SU-DHL-6 (cell line): ENCODE results near the gene AGAP1.

Experiments
- H2AFZ ChIP-seq: fragments of 200-600 bp; sonication (generic); 2 replicates; pipeline ENCODE4 v1.6.1; 2014; ENCODE audit warnings: low read depth, mild to moderate bottlenecking, moderate library complexity, mixed read lengths, antibody characterized with exemption, low read length; ENCODE audit not compliant: severe bottlenecking
- H3F3A ChIP-seq: fragments of 200-600 bp; shearing (Covaris generic); 2 replicates; pipeline ENCODE4 v1.6.0; 2016; ENCODE audit warnings: antibody characterized with exemption, mild to moderate bottlenecking; ENCODE audit not compliant: insufficient read depth
- H3K27ac ChIP-seq: fragments of 200-600 bp; sonication (generic); 2 replicates; pipeline ENCODE4 v1.5.1; 2016; ENCODE audit warnings: low read depth, mild to moderate bottlenecking, low read length, moderate library complexity, mixed read lengths
- H3K27me3 ChIP-seq: fragments of 200-600 bp; sonication (generic), shearing (Covaris generic); 2 replicates; pipeline ENCODE4 v1.6.0; 2014; ENCODE audit warnings: mild to moderate bottlenecking, low read length
- H3K36me3 ChIP-seq: fragments of 200-600 bp; sonication (generic); 2 replicates; pipeline ENCODE4 v1.6.1; 2014; ENCODE audit warnings: mild to moderate bottlenecking, low read length, mixed read lengths
- H3K4me2 ChIP-seq: fragments of 300-600, 200-600 bp; shearing (Covaris generic), sonication (generic); 2 replicates; pipeline ENCODE4 v1.6.0; 2014; ENCODE audit warnings: low read length, low read depth, mild to moderate bottlenecking; ENCODE audit not compliant: poor library complexity, severe bottlenecking
- H3K4me3 ChIP-seq: fragments of 200-600 bp; sonication (generic); 2 replicates; pipeline ENCODE4 v1.5.1; 2014; ENCODE audit warnings: antibody characterized with exemption, low read length, mild to moderate bottlenecking, mixed read lengths; ENCODE audit not compliant: insufficient read depth, poor library complexity, severe bottlenecking
- H3K79me2 ChIP-seq: fragments of 200-600 bp; sonication (generic); 2 replicates; pipeline ENCODE4 v1.6.1; 2014; ENCODE audit warnings: mild to moderate bottlenecking, low read length, moderate library complexity; ENCODE audit not compliant: insufficient read depth
- H3K9ac ChIP-seq: fragments of 200-600 bp; sonication (generic); 2 replicates; pipeline ENCODE4 v1.7.0; 2014; ENCODE audit warnings: mild to moderate bottlenecking, low read length
- H3K9me2 ChIP-seq: fragments of 200-600 bp; sonication (generic); replicated peaks from 2 replicates; pipeline ENCODE4 v1.6.1; 2014; ENCODE audit warnings: low read length; ENCODE audit not compliant: insufficient read depth
- H3K9me3 ChIP-seq: fragments of 200-600 bp; sonication (generic); 2 replicates; pipeline ENCODE4 v1.6.1; 2014; ENCODE audit warnings: low read length, mixed read lengths; ENCODE audit not compliant: insufficient read depth
- H4K20me1 ChIP-seq: fragments of 200-600 bp; sonication (generic); 2 replicates; pipeline ENCODE4 v1.6.1; 2014; ENCODE audit warnings: low read depth, mild to moderate bottlenecking, antibody characterized with exemption, low read length, moderate library complexity, mixed read lengths
- CTCF ChIP-seq: fragments of 200-600 bp; sonication (generic); IDR thresholded peaks from one replicate; pipeline ENCODE4 v1.5.1; 2017; ENCODE audit warnings: antibody characterized with exemption, mild to moderate bottlenecking, low read length, moderate library complexity; ENCODE audit not compliant: insufficient read depth, poor library complexity, severe bottlenecking
- EZH2phosphoT487 ChIP-seq: fragments of 200-600 bp; sonication (generic), shearing (Covaris generic); conservative IDR thresholded peaks from 2 replicates; pipeline ENCODE4 v1.6.1; 2018; ENCODE audit warnings: mild to moderate bottlenecking, antibody characterized with exemption, low read length, moderate library complexity, mixed read lengths

Gene AGAP1

DNA sequence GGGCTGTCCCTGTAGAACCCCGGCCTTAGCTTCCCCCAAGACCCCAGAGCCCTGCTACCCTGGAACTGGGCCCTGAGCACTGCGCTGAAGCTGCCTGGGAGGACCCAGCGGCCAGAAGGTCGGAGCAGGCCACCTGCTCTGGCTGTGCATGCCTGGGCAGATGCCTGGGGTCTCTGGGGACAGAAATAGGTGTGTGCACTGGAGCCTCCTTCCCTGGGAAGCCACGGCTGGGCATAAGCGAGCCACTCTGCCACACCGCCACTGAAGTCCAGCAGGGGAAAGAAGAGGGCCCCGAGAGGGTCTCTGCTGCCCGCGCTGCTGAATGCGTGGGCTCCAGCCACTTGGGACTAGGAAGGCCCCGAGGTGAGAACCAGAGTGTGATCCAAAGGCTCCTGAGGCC is 667.7 kb downstream of the AGAP1 start:
- H3K4me3 ChIP-seq = no peak overlapping the region
- H2AFZ ChIP-seq = no peak overlapping the region
- H3K4me2 ChIP-seq = no peak overlapping the region
- no peaks in the 10 kb centered on the region for H3K9me2 ChIP-seq
- H3K27me3 ChIP-seq = no peaks in the 10 kb centered on the region
- no peaks in the 10 kb centered on the region for H4K20me1 ChIP-seq
- no peaks in the 10 kb centered on the region for H3K9me3 ChIP-seq
- no peaks in the 10 kb centered on the region for H3K79me2 ChIP-seq
- no peak overlapping the region for H3K27ac ChIP-seq
- H3K9ac ChIP-seq = no peak overlapping the region
- no peaks in the 10 kb centered on the region for H3K36me3 ChIP-seq
- H3F3A ChIP-seq = no peaks in the 10 kb centered on the region
- TF ChIP-seq CTCF = no peak
- TF ChIP-seq EZH2phosphoT487 = no peak

GRCh38 chr2:236162031-236162845 is 668.4 kb downstream of the AGAP1 start:
- Histone ChIP-seq H3K4me3 (no peak overlapping the region), H3K36me3 (no peaks in the 10 kb centered on the region), H3K79me2 (no peaks in the 10 kb centered on the region), H3K27me3 (no peaks in the 10 kb centered on the region), H3K9me3 (no peaks in the 10 kb centered on the region), H3F3A (no peaks in the 10 kb centered on the region), H3K9me2 (no peaks in the 10 kb centered on the region), H3K9ac (no peak overlapping the region), H4K20me1 (no peaks in the 10 kb centered on the region), H3K4me2 (no peak overlapping the region), H3K27ac (no peak overlapping the region), H2AFZ (no peak overlapping the region)
- no peak for TF ChIP-seq CTCF
- no peak for TF ChIP-seq EZH2phosphoT487

- no peaks in the 10 kb centered on the region for H3K27me3 ChIP-seq
- no peaks in the 10 kb centered on the region for H3K36me3 ChIP-seq
- H3K9me3 ChIP-seq = no peaks in the 10 kb centered on the region
- H3K4me2 ChIP-seq = no peak overlapping the region
- H2AFZ ChIP-seq = no peak overlapping the region
- no peak overlapping the region for H3K9ac ChIP-seq
- H3K9me2 ChIP-seq = no peaks in the 10 kb centered on the region
- no peak overlapping the region for H3K27ac ChIP-seq
- no peak for TF ChIP-seq EZH2phosphoT487
- no peak for TF ChIP-seq CTCF
- H3F3A ChIP-seq = no peaks in the 10 kb centered on the region
- H3K79me2 ChIP-seq = no peaks in the 10 kb centered on the region
- H4K20me1 ChIP-seq = no peaks in the 10 kb centered on the region
- no peak overlapping the region for H3K4me3 ChIP-seq
Observed at GRCh38 chr2:236162882-236163470, 669.1 kb downstream of the AGAP1 start.
